Measurements from ENCODE around the gene ZNF221. TPM values are rescaled to one million over a fixed set of nuclear protein-coding genes. Genes with fewer than 3 reads are reported as not detected.

The ZNF221 gene
- total and polyA plus RNA-seq, 2 experiments from 2014 or later, result 1.5 to 9.2 TPM

GRCh38 chr19:43941209-43941608, 9.8 kb upstream of the ZNF221 start:
- no peaks in the 10 kb centered on the region for H4K20me1 ChIP-seq (replicated peaks; ENCODE audit: insufficient read depth)
- Mint-ChIP-seq H3K36me3 (ENCODE audit: low read depth) (no peaks in the 10 kb centered on the region), H3K27ac (no peak overlapping the region), H3K4me1 (no peaks in the 10 kb centered on the region), H3K27me3 (ENCODE audit: insufficient read depth, low read depth, poor library complexity) (peaks cover 5% of the 10 kb centered on the region), H3K4me3 (no peak overlapping the region), H3K9me3 (peaks cover 40% of the 10 kb centered on the region)
- DNase-seq (ENCODE audit: low spot score), result no peak
- no peak for ATAC-seq
- no peak for TF ChIP-seq EZH2phosphoT487 (IDR thresholded peaks at IDR 0.05; ENCODE audit: unreplicated experiment)
- no peak for TF ChIP-seq STAT1 (IDR thresholded peaks at IDR 0.05; ENCODE audit: unreplicated experiment)
- TF ChIP-seq ZNF331 (CRISPR knock-in tag; IDR thresholded peaks at IDR 0.05; ENCODE audit: low read depth), result no peak
- TF ChIP-seq, protein P1, sequence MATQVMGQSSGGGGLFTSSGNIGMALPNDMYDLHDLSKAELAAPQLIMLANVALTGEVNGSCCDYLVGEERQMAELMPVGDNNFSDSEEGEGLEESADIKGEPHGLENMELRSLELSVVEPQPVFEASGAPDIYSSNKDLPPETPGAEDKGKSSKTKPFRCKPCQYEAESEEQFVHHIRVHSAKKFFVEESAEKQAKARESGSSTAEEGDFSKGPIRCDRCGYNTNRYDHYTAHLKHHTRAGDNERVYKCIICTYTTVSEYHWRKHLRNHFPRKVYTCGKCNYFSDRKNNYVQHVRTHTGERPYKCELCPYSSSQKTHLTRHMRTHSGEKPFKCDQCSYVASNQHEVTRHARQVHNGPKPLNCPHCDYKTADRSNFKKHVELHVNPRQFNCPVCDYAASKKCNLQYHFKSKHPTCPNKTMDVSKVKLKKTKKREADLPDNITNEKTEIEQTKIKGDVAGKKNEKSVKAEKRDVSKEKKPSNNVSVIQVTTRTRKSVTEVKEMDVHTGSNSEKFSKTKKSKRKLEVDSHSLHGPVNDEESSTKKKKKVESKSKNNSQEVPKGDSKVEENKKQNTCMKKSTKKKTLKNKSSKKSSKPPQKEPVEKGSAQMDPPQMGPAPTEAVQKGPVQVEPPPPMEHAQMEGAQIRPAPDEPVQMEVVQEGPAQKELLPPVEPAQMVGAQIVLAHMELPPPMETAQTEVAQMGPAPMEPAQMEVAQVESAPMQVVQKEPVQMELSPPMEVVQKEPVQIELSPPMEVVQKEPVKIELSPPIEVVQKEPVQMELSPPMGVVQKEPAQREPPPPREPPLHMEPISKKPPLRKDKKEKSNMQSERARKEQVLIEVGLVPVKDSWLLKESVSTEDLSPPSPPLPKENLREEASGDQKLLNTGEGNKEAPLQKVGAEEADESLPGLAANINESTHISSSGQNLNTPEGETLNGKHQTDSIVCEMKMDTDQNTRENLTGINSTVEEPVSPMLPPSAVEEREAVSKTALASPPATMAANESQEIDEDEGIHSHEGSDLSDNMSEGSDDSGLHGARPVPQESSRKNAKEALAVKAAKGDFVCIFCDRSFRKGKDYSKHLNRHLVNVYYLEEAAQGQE (IDR thresholded peaks at IDR 0.05; ENCODE audit: unreplicated experiment), result no peak
- TF ChIP-seq, protein P2, sequence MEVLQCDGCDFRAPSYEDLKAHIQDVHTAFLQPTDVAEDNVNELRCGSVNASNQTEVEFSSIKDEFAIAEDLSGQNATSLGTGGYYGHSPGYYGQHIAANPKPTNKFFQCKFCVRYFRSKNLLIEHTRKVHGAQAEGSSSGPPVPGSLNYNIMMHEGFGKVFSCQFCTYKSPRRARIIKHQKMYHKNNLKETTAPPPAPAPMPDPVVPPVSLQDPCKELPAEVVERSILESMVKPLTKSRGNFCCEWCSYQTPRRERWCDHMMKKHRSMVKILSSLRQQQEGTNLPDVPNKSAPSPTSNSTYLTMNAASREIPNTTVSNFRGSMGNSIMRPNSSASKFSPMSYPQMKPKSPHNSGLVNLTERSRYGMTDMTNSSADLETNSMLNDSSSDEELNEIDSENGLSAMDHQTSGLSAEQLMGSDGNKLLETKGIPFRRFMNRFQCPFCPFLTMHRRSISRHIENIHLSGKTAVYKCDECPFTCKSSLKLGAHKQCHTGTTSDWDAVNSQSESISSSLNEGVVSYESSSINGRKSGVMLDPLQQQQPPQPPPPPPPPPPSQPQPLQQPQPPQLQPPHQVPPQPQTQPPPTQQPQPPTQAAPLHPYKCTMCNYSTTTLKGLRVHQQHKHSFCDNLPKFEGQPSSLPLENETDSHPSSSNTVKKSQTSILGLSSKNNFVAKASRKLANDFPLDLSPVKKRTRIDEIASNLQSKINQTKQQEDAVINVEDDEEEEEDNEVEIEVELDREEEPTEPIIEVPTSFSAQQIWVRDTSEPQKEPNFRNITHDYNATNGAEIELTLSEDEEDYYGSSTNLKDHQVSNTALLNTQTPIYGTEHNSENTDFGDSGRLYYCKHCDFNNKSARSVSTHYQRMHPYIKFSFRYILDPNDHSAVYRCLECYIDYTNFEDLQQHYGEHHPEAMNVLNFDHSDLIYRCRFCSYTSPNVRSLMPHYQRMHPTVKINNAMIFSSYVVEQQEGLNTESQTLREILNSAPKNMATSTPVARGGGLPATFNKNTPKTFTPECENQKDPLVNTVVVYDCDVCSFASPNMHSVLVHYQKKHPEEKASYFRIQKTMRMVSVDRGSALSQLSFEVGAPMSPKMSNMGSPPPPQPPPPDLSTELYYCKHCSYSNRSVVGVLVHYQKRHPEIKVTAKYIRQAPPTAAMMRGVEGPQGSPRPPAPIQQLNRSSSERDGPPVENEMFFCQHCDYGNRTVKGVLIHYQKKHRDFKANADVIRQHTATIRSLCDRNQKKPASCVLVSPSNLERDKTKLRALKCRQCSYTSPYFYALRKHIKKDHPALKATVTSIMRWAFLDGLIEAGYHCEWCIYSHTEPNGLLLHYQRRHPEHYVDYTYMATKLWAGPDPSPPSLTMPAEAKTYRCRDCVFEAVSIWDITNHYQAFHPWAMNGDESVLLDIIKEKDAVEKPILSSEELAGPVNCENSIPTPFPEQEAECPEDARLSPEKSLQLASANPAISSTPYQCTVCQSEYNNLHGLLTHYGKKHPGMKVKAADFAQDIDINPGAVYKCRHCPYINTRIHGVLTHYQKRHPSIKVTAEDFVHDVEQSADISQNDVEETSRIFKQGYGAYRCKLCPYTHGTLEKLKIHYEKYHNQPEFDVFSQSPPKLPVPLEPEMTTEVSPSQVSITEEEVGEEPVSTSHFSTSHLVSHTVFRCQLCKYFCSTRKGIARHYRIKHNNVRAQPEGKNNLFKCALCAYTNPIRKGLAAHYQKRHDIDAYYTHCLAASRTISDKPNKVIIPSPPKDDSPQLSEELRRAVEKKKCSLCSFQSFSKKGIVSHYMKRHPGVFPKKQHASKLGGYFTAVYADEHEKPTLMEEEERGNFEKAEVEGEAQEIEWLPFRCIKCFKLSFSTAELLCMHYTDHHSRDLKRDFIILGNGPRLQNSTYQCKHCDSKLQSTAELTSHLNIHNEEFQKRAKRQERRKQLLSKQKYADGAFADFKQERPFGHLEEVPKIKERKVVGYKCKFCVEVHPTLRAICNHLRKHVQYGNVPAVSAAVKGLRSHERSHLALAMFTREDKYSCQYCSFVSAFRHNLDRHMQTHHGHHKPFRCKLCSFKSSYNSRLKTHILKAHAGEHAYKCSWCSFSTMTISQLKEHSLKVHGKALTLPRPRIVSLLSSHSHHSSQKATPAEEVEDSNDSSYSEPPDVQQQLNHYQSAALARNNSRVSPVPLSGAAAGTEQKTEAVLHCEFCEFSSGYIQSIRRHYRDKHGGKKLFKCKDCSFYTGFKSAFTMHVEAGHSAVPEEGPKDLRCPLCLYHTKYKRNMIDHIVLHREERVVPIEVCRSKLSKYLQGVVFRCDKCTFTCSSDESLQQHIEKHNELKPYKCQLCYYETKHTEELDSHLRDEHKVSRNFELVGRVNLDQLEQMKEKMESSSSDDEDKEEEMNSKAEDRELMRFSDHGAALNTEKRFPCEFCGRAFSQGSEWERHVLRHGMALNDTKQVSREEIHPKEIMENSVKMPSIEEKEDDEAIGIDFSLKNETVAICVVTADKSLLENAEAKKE (CRISPR knock-in tag; IDR thresholded peaks at IDR 0.05), result no peak
- no peak for TF ChIP-seq JUNB (IDR thresholded peaks at IDR 0.05; ENCODE audit: unreplicated experiment)
- TF ChIP-seq ZNF114 (CRISPR knock-in tag; IDR thresholded peaks at IDR 0.05), result no peak
- TF ChIP-seq ETS1 (IDR thresholded peaks at IDR 0.05), result no peak
- TF ChIP-seq, protein P3, sequence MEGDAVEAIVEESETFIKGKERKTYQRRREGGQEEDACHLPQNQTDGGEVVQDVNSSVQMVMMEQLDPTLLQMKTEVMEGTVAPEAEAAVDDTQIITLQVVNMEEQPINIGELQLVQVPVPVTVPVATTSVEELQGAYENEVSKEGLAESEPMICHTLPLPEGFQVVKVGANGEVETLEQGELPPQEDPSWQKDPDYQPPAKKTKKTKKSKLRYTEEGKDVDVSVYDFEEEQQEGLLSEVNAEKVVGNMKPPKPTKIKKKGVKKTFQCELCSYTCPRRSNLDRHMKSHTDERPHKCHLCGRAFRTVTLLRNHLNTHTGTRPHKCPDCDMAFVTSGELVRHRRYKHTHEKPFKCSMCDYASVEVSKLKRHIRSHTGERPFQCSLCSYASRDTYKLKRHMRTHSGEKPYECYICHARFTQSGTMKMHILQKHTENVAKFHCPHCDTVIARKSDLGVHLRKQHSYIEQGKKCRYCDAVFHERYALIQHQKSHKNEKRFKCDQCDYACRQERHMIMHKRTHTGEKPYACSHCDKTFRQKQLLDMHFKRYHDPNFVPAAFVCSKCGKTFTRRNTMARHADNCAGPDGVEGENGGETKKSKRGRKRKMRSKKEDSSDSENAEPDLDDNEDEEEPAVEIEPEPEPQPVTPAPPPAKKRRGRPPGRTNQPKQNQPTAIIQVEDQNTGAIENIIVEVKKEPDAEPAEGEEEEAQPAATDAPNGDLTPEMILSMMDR (conservative IDR thresholded peaks at IDR 0.05; ENCODE audit: low read depth in 2 of 2), result no peak
- no peak for TF ChIP-seq POLR2AphosphoS5 (IDR thresholded peaks at IDR 0.05; ENCODE audit: low read depth)
- TF ChIP-seq CREB1 (CRISPR knock-in tag; IDR thresholded peaks at IDR 0.05; ENCODE audit: low read depth), result no peak
- no peak for TF ChIP-seq EZH2 (IDR thresholded peaks at IDR 0.05; ENCODE audit: low read depth, unreplicated experiment)
- no peak for TF ChIP-seq NANOG (IDR thresholded peaks at IDR 0.05; ENCODE audit: borderline replicate concordance)
- 0 out of 2 replicates have a peak, but pooled peaks cover 7% of the 10 kb centered on the region for H3K9me2 ChIP-seq (ENCODE audit: insufficient read depth)
- H2AFZ ChIP-seq, result no peak overlapping the region
- H3F3A ChIP-seq (replicated peaks; ENCODE audit: low read depth), result no peaks in the 10 kb centered on the region
- no peaks in the 10 kb centered on the region for H3K4me1 ChIP-seq (ENCODE audit: insufficient read depth)
- H3K79me2 ChIP-seq (replicated peaks; ENCODE audit: insufficient read depth), result no peaks in the 10 kb centered on the region
- H3K4me3 ChIP-seq, result no peak overlapping the region
- no peaks in the 10 kb centered on the region for H3K27me3 ChIP-seq (ENCODE audit: insufficient read depth)
- no peak overlapping the region for H3K4me2 ChIP-seq
- H3K27ac ChIP-seq (ENCODE audit: low read depth), result no peak overlapping the region
- no peaks in the 10 kb centered on the region for H3K36me3 ChIP-seq (ENCODE audit: insufficient read depth)

All from GM23338 (cell line).